HL-60 (cell line): Measurements from ENCODE around the gene STIMATE.

ENCODE experiments used
- DNase-seq, 2 experiments: peaks; one replicate each; pipeline ENCODE4 v3.0.0-alpha.2; 2010 to 2020; ENCODE audit warnings: low read depth in 1 of 2, low spot score in 1 of 2
- H3K27ac ChIP-seq: fragments of 250-450 bp; sonication (Bioruptor Pico); replicated peaks from 2 replicates; pipeline ENCODE4 v1.5.1; 2020; ENCODE audit warnings: mild to moderate bottlenecking, moderate library complexity
- H3K27me3 ChIP-seq: fragments of 250-450 bp; sonication (Bioruptor Pico); 2 replicates; pipeline ENCODE4 v1.5.1; 2021; ENCODE audit warnings: mild to moderate bottlenecking, moderate library complexity; ENCODE audit not compliant: insufficient read depth, poor library complexity, severe bottlenecking
- H3K4me3 ChIP-seq: replicated peaks from 2 replicates; pipeline ENCODE4 v1.5.1; 2011; ENCODE audit warnings: mild to moderate bottlenecking, control low read depth, low read length; ENCODE audit not compliant: insufficient read depth
- CTCF ChIP-seq: IDR thresholded peaks from one replicate; pipeline ENCODE4 v1.5.1; 2011; ENCODE audit warnings: low read length, control low read depth, inconsistent platforms; ENCODE audit not compliant: insufficient read depth
- GABPA ChIP-seq: IDR thresholded peaks from 2 replicates; pipeline ENCODE4 v1.6.1; 2012; ENCODE audit warnings: low read depth
- POLR2AphosphoS5 ChIP-seq: IDR thresholded peaks from 2 replicates; pipeline ENCODE4 v1.6.1; 2012; ENCODE audit warnings: low read depth
- REST ChIP-seq: IDR thresholded peaks from 2 replicates; pipeline ENCODE4 v1.6.1; 2012; ENCODE audit warnings: low read depth; ENCODE audit not compliant: insufficient replicate concordance
- SPI1 ChIP-seq: IDR thresholded peaks from 2 replicates; pipeline ENCODE4 v1.6.1; 2012; ENCODE audit warnings: low read depth, mild to moderate bottlenecking, borderline replicate concordance

The STIMATE gene

GRCh38 chr3:52844290-52844975 lies 52.9 kb downstream of the STIMATE start:
- no peak overlapping the region for H3K4me3 ChIP-seq
- TF ChIP-seq SPI1, result peak; percentile 80; the same call in 1 of the 2 replicates
- no peak for TF ChIP-seq CTCF
- TF ChIP-seq REST, result no peak
- TF ChIP-seq GABPA, result no peak
- TF ChIP-seq POLR2AphosphoS5, result peak; percentile 47; the same call in 1 of the 2 replicates
- DNase-seq, result peak in 1 of 2 experiments; percentile 86

GRCh38 chr3:52843881-52844280 lies 53.5 kb downstream of the STIMATE start:
- no peak overlapping the region for H3K4me3 ChIP-seq
- TF ChIP-seq CTCF, result no peak
- no peak for TF ChIP-seq POLR2AphosphoS5
- no peak for TF ChIP-seq REST
- no peak for TF ChIP-seq SPI1
- no peak for TF ChIP-seq GABPA

More at GRCh38 chr3:52844290-52844975, 52.9 kb downstream of the STIMATE start:
- Histone ChIP-seq H3K27ac (peak overlapping the region; percentile 78), H3K27me3 (no peaks in the 10 kb centered on the region)

GRCh38 chr3:52843108-52843865 lies 54.1 kb downstream of the STIMATE start:
- H3K27me3 ChIP-seq, result no peaks in the 10 kb centered on the region
- H3K27ac ChIP-seq, result peak overlapping the region; percentile 78
- H3K4me3 ChIP-seq, result no peak overlapping the region
- peak; percentile 57 to 78 for DNase-seq
- TF ChIP-seq SPI1, result no peak; the same call in 1 of the 2 replicates
- no peak for TF ChIP-seq POLR2AphosphoS5
- no peak for TF ChIP-seq REST
- TF ChIP-seq GABPA, result no peak
- no peak for TF ChIP-seq CTCF

More at GRCh38 chr3:52843881-52844280, 53.5 kb downstream of the STIMATE start:
- DNase-seq, result no peak
- H3K27ac ChIP-seq, result peak overlapping the region; percentile 78
- H3K27me3 ChIP-seq, result no peaks in the 10 kb centered on the region
